AG10803 (cell line): Measurements from ENCODE around the gene DUOX1.
"Not testable (repeated sequence)": the region's sequence is repeated elsewhere in the genome, so short reads cannot be mapped to it uniquely, and the experiment has no call there.

Experiments used
- DNase-seq: peaks from one replicate; pipeline ENCODE4 v3.0.0; 2010; ENCODE audit warnings: low read depth
- H3K4me3 ChIP-seq: 2 replicates; pipeline ENCODE4 v1.5.1; 2011; ENCODE audit warnings: mild to moderate bottlenecking, low read length, control low read depth
- TF ChIP-seq, protein P1 (sequence below): conservative IDR thresholded peaks from 2 replicates; pipeline ENCODE4 v1.5.1; 2011; ENCODE audit warnings: mild to moderate bottlenecking, low read length, control low read depth, inconsistent platforms

Gene DUOX1

GRCh38 chr15:45097466-45097865 lies 32.3 kb upstream of the DUOX1 start:
- DNase-seq = no peak
- TF ChIP-seq, protein P1, sequence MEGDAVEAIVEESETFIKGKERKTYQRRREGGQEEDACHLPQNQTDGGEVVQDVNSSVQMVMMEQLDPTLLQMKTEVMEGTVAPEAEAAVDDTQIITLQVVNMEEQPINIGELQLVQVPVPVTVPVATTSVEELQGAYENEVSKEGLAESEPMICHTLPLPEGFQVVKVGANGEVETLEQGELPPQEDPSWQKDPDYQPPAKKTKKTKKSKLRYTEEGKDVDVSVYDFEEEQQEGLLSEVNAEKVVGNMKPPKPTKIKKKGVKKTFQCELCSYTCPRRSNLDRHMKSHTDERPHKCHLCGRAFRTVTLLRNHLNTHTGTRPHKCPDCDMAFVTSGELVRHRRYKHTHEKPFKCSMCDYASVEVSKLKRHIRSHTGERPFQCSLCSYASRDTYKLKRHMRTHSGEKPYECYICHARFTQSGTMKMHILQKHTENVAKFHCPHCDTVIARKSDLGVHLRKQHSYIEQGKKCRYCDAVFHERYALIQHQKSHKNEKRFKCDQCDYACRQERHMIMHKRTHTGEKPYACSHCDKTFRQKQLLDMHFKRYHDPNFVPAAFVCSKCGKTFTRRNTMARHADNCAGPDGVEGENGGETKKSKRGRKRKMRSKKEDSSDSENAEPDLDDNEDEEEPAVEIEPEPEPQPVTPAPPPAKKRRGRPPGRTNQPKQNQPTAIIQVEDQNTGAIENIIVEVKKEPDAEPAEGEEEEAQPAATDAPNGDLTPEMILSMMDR = no peak
- no peak overlapping the region for H3K4me3 ChIP-seq

DNA sequence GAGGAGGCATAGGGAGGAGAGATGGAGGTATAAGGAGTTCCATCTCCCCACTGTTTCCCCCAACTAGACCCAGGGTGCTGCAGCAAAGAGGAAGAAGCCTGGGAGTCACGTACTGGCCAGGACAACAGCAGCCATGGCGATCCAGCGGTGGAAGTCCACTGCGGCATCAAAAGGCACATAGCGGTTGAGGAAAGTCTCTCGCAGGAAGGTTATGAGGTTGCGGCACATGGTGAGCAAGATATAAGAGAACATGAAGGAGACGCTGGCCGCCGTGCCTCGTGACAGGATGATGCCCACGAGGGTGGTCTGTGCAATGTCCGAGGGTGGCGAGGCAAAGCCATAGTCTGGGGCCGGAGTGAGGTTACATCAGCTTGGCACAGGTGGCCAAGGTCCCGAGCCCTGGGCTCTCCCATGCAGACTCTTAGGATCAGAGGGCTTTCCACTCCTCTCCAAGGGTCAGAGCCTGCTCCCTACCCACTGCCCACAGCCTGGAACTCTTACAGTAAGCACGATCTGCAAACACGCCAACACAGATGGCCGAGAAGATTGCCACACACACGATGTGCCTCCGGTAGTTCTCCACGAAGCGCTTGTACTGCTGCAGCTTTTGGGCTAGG lies 30.1 kb upstream of the DUOX1 start:
- TF ChIP-seq, protein P1 = no peak
- no peak for DNase-seq
- no peak overlapping the region for H3K4me3 ChIP-seq

- no peak overlapping the region for H3K4me3 ChIP-seq
- TF ChIP-seq, protein P1 = no peak
- DNase-seq = no peak
Measured at GRCh38 chr15:45100884-45101625, 28.7 kb upstream of the DUOX1 start.

DNA sequence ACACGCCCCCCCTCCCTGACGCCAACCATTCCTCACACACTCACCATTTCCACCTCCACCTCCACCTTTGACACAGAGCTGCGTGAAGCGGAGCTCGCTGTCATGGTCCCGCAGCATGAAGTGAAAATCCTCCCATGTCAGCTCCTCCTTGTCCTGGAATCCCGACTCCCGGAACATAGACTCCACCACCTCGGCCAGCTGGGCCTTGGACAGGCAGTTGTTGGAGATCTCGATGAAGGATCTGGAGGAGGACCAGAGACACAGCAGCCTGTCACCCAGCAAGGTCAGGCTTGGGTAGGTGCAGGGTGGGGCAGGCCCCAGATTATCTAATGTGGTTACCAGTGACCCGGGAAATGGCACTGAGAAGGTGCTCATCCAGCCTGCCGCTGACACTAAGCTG lies 28.0 kb upstream of the DUOX1 start:
- TF ChIP-seq, protein P1 = no peak

DNA sequence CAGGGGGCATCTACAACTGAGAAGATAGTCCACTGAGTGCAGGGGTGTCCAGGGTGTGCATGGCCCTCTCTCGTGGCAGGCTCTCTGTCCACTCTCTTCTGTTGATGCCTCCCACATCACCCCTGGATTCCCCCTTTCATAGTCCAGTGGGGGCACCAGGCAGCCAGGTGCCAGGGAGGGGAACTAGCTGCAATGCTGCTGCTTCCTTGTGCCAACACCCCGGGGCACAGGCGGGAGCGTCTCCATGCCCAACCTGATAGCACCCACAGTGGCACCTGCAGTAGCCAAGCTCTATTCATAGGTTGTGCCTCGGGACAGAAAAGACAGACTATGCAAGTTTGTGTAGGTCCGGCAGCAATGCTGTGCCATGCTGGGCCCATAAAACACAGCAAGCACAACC lies 27.6 kb upstream of the DUOX1 start:
- TF ChIP-seq, protein P1 = no peak
- no peak for DNase-seq
- no peak overlapping the region for H3K4me3 ChIP-seq

More for the DNA sequence above, 28.0 kb upstream of the DUOX1 start:
- H3K4me3 ChIP-seq = no peak overlapping the region
- no peak for DNase-seq

DNA sequence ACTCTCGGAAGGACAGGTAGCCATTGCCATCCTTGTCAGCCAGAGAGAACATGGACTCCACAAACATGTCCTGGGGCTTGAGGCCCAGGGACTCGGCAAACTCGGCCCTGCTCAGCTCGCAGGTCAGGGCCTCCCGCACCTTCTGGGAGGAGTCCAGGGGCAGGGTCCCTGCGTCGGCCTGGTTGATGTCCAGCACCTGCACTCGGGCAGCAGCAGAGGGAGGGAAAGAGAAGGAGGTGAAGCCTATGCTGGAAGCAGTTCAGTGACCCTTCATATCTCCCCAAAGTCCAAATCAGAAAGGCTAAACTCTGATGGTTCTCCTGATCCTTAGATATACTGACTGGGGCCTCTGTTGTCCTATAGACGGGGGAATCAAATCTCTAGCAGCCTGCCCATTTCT lies 25.6 kb upstream of the DUOX1 start:
- DNase-seq, H3K4me3 ChIP-seq: not testable (repeated sequence)

- DNase-seq = no peak
- H3K4me3 ChIP-seq = no peak overlapping the region
- TF ChIP-seq, protein P1 = no peak
Measured at GRCh38 chr15:45105586-45105985, 24.2 kb upstream of the DUOX1 start.
